AG04450 (cell line): ENCODE measurements around the gene NELFE. TPM values are rescaled to one million over a fixed set of nuclear protein-coding genes. Genes with fewer than 3 reads are reported as not detected.
"Not testable (repeated sequence)": the region's sequence is repeated elsewhere in the genome, so short reads cannot be mapped to it uniquely, and the experiment has no call there.

Experiments
- CTCF ChIA-PET: fragments of 300-600, 350-600 bp; formaldehyde crosslinking; extraction: SDS; loops from one replicate; lab custom pipeline; 2022; ENCODE audit warnings: antibody characterized with exemption, inconsistent platforms; lab: Charles Lee
- POLR2A ChIA-PET: fragments of 350-600 bp; formaldehyde crosslinking; extraction: SDS; loops from one replicate; lab custom pipeline; 2021; ENCODE audit warnings: antibody characterized with exemption, inconsistent platforms; lab: Yijun Ruan, JAX
- DNase-seq: peaks from one replicate; pipeline ENCODE4 v3.0.0-alpha.2; 2011; ENCODE audit warnings: low read depth, low spot score
- H3K27ac ChIP-seq: one replicate; pipeline ENCODE4 v1.5.1; 2012; ENCODE audit warnings: low read depth, low read length, control low read depth
- H3K27me3 ChIP-seq: one replicate; pipeline ENCODE4 v1.6.0; 2012; ENCODE audit warnings: low read length; ENCODE audit not compliant: control insufficient read depth, insufficient read depth
- H3K4me3 ChIP-seq: 2 replicates; pipeline ENCODE4 v1.5.1; 2011; ENCODE audit warnings: mild to moderate bottlenecking, low read depth, low read length, control low read depth
- H3K9me3 ChIP-seq: 2 replicates; pipeline ENCODE4 v1.5.1; 2012; ENCODE audit warnings: low read length; ENCODE audit not compliant: control insufficient read depth, insufficient read depth
- polyA plus RNA-seq: library from polyadenylated mRNA; depleted of rRNA; stranded (reverse); fragments of >200 nt; gene quantifications from 2 replicates; pipeline ENCODE4 v1.2.3, GENCODE V29; 2011
- TF ChIP-seq, protein P1 (sequence below): IDR thresholded peaks from 2 replicates; pipeline ENCODE4 v1.5.1; 2011; ENCODE audit warnings: low read depth, low read length, control low read depth, inconsistent platforms

NELFE gene
- polyA plus RNA-seq, 1 experiment = 51.4 TPM

DNA sequence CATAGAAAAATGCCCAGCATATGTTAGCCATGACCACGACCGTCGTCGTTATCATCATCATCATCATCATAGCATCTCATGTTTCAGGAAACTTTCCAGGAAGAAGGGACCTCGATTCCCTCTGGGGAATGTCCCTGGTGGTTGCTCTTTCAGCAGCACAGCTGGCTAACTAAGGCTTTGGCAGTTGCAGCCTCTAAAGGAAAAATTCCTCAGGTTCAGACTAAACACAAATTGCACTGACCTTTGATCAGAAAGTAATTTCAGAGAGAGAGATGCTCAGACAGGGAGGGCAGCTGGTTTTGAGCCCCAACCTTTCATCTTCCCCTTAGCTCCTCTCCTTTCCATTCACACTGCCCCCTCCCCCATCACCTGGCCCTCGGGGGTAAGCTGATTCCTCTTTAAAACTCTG is 18.5 kb downstream of the NELFE start:
- TF ChIP-seq, protein P1, sequence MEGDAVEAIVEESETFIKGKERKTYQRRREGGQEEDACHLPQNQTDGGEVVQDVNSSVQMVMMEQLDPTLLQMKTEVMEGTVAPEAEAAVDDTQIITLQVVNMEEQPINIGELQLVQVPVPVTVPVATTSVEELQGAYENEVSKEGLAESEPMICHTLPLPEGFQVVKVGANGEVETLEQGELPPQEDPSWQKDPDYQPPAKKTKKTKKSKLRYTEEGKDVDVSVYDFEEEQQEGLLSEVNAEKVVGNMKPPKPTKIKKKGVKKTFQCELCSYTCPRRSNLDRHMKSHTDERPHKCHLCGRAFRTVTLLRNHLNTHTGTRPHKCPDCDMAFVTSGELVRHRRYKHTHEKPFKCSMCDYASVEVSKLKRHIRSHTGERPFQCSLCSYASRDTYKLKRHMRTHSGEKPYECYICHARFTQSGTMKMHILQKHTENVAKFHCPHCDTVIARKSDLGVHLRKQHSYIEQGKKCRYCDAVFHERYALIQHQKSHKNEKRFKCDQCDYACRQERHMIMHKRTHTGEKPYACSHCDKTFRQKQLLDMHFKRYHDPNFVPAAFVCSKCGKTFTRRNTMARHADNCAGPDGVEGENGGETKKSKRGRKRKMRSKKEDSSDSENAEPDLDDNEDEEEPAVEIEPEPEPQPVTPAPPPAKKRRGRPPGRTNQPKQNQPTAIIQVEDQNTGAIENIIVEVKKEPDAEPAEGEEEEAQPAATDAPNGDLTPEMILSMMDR = no peak; the same call in 1 of the 2 replicates
- Histone ChIP-seq H3K9me3 (no peaks in the 10 kb centered on the region), H3K4me3 (no peak overlapping the region), H3K27ac (no peak overlapping the region), H3K27me3 (no peaks in the 10 kb centered on the region)
- POLR2A ChIA-PET = no interaction called here
- DNase-seq = no peak
- CTCF ChIA-PET = interaction anchor here (1.3 to 2.6 kb wide), 2 partner anchors 11 to 12 kb away, joined by 3 to 16 read pairs; no protein-coding TSS in a partner anchor

- Histone ChIP-seq H3K27me3 (no peaks in the 10 kb centered on the region), H3K9me3 (no peaks in the 10 kb centered on the region), H3K4me3 (no peak overlapping the region), H3K27ac (no peak overlapping the region)
- ChIA-PET POLR2A (no interaction called here), CTCF (no interaction called here)
- TF ChIP-seq, protein P1 = no peak
- DNase-seq = no peak
These were observed 22.9 kb downstream of the NELFE start for GRCh38 chr6:31935823-31936222.

GRCh38 chr6:31935021-31935420 is 23.8 kb downstream of the NELFE start:
- H3K9me3 ChIP-seq = no peaks in the 10 kb centered on the region
- TF ChIP-seq, protein P1 = no peak
- no peaks in the 10 kb centered on the region for H3K27me3 ChIP-seq
- CTCF ChIA-PET = no interaction called here
- POLR2A ChIA-PET = no interaction called here
- H3K4me3 ChIP-seq = no peak overlapping the region
- H3K27ac ChIP-seq = no peak overlapping the region
- no peak for DNase-seq

GRCh38 chr6:31933537-31933936 is 25.2 kb downstream of the NELFE start:
- H3K9me3 ChIP-seq = no peaks in the 10 kb centered on the region
- POLR2A ChIA-PET = no interaction called here
- no peaks in the 10 kb centered on the region for H3K27me3 ChIP-seq
- DNase-seq = no peak
- H3K4me3 ChIP-seq = no peak overlapping the region
- CTCF ChIA-PET = no interaction called here
- TF ChIP-seq, protein P1 = no peak
- H3K27ac ChIP-seq = no peak overlapping the region

GRCh38 chr6:31932137-31932536 is 26.6 kb downstream of the NELFE start:
- POLR2A ChIA-PET, H3K9me3 ChIP-seq, H3K27me3 ChIP-seq, H3K27ac ChIP-seq, DNase-seq, CTCF ChIA-PET, H3K4me3 ChIP-seq: not testable (repeated sequence)
